ENCODE measurements around the gene NPHP1.
"Not testable (repeated sequence)": the region's sequence is repeated elsewhere in the genome, so short reads cannot be mapped to it uniquely, and the experiment has no call there.

The NPHP1 gene

DNA sequence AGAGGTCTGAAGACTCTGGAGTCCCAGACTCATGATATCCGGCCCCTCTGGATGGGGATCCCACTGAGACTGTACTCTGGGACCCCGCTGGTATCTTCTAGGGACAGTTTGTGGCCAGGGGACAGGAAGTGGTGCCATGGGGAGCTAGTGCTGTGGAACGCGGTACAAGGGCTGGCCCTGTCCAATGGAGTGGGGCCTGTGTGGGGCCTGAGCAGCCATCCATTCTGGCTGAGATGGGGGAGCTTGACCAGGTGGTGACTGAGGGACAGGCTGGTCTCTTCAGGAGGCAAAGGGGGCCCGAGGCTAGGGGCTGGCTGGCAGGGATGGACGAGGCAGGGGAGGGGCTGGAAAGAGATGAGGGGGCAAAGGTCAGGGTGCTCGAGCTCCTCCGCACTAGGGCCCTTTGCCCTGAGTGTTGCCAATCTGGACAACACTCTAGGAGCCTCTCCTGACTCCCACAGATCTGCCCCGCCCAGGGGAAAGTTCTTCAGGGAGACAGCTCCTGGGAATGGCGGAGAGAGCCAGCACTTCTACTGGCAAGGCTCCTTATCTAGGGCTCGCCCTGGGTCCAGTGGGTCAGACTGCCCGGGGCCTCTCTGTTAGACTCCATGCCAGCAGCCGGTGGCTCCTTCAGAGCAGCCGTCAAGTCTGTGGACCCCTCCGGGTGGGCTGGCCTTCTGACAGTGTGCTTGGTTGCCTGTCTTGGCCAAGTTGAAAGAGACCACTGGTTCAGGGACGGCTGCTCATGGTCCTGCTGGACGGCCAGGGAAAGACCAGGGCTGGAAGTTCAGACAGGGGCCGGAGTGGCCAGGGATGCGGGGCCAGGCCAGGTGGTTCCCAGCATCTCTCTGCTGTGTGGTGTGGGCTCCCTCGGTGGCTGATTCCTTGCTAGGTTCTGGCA lies 101.5 kb downstream of the NPHP1 start:
- DNase-seq, result no peak

- no peak for DNase-seq
Observed at GRCh38 chr2:110101901-110102803, 102.7 kb downstream of the NPHP1 start.

DNA sequence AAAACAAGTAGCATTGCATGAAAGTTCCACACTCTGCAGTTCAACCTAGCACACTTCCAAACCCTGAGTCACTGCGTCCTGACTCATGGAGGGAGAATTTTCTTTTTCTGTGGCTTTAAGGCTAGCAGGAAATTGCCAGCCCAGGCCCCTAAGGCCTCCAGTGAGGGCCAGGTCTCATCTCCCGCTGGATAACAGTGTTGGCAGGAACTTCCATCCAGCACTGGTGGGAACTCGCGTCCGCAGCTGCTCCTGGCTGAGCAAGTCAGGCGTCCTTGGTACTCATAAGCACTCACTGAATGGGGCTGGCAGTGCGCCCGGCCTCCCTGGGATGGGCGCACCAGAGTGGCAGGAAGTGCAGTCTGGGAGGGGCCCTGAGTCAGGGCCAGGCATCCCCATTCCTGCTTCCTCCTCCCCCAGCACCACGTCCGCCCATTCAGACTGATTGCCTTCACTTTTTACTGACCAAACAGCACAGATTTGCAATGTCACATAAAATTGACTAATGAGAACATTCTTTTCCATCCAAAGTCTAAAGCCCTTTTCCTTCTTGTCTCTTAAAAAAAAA lies 103.5 kb downstream of the NPHP1 start:
- peak; percentile 100 for DNase-seq

GRCh38 chr2:110100880-110101279 lies 103.9 kb downstream of the NPHP1 start:
- not testable (repeated sequence) for DNase-seq

- no peak for DNase-seq
Observed at GRCh38 chr2:110100480-110100879, 104.3 kb downstream of the NPHP1 start.

- DNase-seq, result no peak
Observed at GRCh38 chr2:110099471-110100225, 105.2 kb downstream of the NPHP1 start.

DNA sequence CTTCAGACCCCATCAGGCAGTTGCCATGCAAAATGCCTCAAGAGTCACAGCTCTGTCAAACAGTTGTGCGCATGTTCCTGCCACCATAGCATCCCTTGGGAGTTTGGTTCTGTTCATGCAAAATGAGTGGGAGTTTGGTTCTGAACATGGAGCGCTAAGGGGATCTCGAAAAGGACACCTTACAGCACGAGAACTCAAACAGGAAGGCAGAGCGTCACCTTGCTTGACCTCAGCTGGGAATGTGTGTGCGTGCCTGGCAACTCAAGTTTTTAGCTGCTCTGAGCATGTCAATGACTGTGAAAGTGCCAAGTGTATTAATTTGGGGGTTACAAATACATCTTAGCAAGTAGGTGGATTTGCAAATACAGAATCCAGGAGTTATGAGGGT lies 105.8 kb downstream of the NPHP1 start:
- no peak for DNase-seq

DNA sequence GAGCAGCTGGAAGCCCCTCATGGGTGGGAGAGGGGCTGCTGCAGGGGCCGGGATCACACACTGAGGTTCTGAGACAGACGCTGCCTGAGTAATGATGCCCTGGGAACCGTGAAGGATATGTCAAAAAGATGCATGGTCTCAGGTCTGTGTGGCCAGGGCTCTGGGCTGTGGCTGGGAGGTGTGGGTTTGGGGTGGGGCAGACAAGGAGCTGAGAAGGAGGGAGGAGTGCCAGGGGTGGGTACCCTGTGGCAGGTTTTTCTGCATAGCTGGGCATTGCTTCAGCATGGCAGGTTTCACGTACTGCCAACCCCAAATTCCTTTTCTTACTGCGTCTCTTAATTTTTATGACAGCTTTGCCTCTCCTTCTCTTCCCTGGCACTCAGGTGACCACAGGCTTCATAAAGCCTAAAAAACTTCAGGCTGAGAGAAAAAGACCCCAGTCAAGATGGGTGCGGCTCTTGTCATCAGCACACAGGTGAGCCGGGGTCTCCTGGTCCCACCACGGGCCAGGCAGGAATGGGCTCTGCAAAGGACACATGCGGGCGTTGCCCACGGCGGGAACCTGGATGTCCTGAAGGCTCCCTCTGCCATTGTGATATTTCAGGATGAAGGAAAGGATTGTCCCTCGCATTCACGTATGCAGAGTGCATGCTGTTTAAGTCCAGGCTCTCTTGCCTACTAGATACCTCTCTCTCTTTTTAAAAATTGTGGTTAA lies 107.2 kb downstream of the NPHP1 start:
- no peak for DNase-seq

GRCh38 chr2:110095994-110096633 lies 108.7 kb downstream of the NPHP1 start:
- no peak for DNase-seq

DNA sequence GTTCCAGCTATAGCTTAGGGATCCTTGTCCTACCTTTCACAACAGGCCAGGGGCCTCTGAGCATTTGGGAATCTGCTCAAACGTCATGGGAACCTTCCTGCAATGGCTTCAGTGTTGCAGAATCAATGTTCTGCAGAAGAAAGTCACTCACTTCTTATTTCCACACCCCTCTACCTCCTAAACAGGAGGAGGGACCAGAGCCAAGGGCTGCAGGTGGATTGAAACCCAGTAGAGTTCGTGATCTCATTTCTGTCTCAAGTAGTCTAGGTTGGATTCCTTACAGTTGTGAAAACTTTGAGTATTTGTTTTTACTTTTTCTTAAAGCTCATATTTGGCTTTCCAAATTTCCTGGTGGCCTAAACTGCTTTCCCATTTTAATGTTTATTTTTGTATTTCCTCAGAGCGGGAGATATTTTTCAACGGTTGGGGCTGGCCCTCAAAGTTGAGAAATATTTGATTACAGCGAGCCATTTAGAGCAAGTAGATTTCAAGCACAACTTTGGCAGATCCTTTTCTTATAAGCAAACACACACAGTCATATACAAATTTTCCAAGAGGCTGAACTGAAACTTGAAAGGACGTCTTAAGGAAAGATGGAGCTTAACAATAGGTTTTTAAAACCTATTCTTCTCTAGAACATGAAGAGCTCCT lies 109.8 kb downstream of the NPHP1 start:
- DNase-seq, result not testable (repeated sequence)

- DNase-seq, result not testable (repeated sequence)
Observed at GRCh38 chr2:110093924-110094323, 110.9 kb downstream of the NPHP1 start.

DNA sequence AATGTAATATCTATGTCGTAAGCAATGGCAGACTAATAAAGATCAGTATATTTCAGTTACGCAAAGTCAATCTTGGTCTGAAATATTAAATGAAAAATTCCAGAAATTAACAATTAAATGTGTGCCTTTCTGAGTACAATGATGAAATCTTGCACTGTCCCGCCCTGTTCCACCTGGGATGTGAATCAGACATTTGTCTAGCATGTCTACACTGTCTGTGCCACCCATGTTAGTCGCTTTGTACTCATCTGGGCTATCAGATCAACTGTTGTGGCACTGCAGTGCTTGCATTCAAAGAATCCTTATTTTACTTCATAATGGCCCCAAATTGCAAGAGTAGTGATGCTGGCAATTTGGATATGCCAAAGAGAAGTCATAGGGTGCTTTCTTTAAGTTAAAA lies 114.6 kb downstream of the NPHP1 start:
- not testable (repeated sequence) for DNase-seq

- not testable (repeated sequence) for DNase-seq
Observed at GRCh38 chr2:110083757-110084156, 121.1 kb downstream of the NPHP1 start.

GRCh38 chr2:110083162-110083561 lies 121.7 kb downstream of the NPHP1 start:
- not testable (repeated sequence) for DNase-seq

DNA sequence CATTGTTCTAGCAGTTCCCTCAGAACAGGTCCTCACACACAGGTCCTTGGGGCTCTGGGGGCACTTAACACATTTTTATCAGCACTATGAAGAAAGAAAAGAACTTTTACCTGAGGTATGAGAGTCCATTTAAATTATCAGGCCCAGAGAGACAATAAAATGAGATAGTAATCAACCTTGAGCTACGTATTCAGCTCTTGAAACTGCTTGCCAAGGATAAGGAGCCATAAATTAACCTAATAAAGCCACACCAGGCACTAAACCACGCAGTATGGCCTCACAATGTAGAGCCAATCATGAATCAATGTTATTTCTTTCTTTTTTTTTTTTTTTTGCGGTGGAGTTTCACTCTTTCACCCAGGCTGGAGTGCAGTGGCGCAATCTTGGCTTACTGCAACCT lies 126.7 kb downstream of the NPHP1 start:
- DNase-seq, result not testable (repeated sequence)

GRCh38 chr2:110075896-110076295 lies 128.9 kb downstream of the NPHP1 start:
- not testable (repeated sequence) for DNase-seq

Measured in fibroblast of skin of scalp (primary cell).